Activated naive CD4-positive, alpha-beta T cell treated with anti-CD3 and anti-CD28 coated beads, Interleukin-2, amount 10 ng/mL, durations not matched to agents 7 days and 5 days (primary cell): ENCODE data around the gene YES1.
"Not testable (repeated sequence)": the region's sequence is repeated elsewhere in the genome, so short reads cannot be mapped to it uniquely, and the experiment has no call there.

Experiments used
- CTCF ChIA-PET: fragments of 350-600 bp; sonication (Branson Sonifier 250); formaldehyde crosslinking; loops from one replicate; lab custom pipeline; 2021; ENCODE audit warnings: antibody characterized with exemption; lab: Charles Lee
- DNase-seq: peaks from one replicate; pipeline ENCODE4 v3.0.0-alpha.2; 2020
- H3K27ac Mint-ChIP-seq: one replicate; pipeline ENCODE4 v1.8.0; 2021; ENCODE audit warnings: mild to moderate bottlenecking, moderate library complexity, mixed read lengths
- H3K27me3 Mint-ChIP-seq: one replicate; pipeline ENCODE4 v1.8.0; 2021; ENCODE audit warnings: mild to moderate bottlenecking, mixed read lengths
- H3K36me3 Mint-ChIP-seq: one replicate; pipeline ENCODE4 v1.8.0; 2021; ENCODE audit warnings: mixed read lengths
- H3K4me1 Mint-ChIP-seq: one replicate; pipeline ENCODE4 v1.8.0; 2021; ENCODE audit warnings: mixed read lengths
- H3K4me3 Mint-ChIP-seq: one replicate; pipeline ENCODE4 v1.8.0; 2021; ENCODE audit warnings: mild to moderate bottlenecking, moderate library complexity, mixed read lengths
- H3K9me3 Mint-ChIP-seq: one replicate; pipeline ENCODE4 v1.8.0; 2021; ENCODE audit warnings: mixed read lengths

Gene YES1

DNA sequence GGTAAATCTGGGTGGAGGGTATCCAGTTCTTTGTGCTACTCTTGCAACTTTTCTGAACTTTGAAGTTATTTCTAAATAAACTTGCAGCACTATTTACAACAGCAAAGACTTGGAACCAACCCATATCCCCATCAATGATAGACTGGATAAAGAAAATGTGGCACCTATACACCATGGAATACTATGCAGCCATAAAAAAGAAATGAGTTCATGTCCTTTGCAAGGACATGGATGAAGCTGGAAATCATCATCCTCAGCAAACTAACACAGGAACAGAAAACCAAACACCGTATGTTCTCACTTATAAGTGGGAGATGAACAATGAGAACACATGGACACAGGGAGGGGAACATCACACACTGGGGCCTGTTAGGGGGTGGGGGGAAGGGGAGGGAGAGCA lies 16.7 kb downstream of the YES1 start:
- DNase-seq, CTCF ChIA-PET, H3K9me3 Mint-ChIP-seq, H3K4me3 Mint-ChIP-seq, H3K27ac Mint-ChIP-seq, H3K36me3 Mint-ChIP-seq, H3K27me3 Mint-ChIP-seq: not testable (repeated sequence)
- peaks cover 34% of the 10 kb centered on the region for H3K4me1 Mint-ChIP-seq

- Mint-ChIP-seq H3K27ac (no peak overlapping the region), H3K36me3 (no peaks in the 10 kb centered on the region), H3K9me3 (no peaks in the 10 kb centered on the region), H3K4me1 (peaks cover 18% of the 10 kb centered on the region), H3K4me3 (no peak overlapping the region), H3K27me3 (no peaks in the 10 kb centered on the region)
- no peak for DNase-seq
- CTCF ChIA-PET = no interaction called here
Observed at GRCh38 chr18:789397-789796, 22.6 kb downstream of the YES1 start.

DNA sequence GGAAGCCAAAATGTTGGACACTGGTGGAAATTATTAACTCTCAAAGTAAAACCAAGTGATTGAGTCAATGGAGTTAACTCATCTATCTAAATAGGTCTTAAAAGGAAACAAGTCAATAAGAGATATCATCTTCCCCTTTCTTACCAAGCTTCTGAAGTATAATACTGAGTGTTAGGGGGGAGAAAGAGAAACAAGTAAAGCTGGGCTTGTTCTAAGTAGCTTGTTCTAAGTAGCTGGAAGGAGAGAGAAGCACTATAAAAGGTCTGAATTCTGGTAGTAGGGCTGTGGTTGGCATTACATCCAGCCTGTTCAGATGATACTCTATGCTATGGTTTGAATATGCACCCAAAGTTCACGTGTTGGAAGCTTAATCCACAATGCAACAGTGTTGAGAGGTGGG lies 26.8 kb downstream of the YES1 start:
- H3K36me3 Mint-ChIP-seq = no peaks in the 10 kb centered on the region
- H3K9me3 Mint-ChIP-seq = no peaks in the 10 kb centered on the region
- H3K27me3 Mint-ChIP-seq = no peaks in the 10 kb centered on the region
- H3K27ac Mint-ChIP-seq = no peak overlapping the region
- CTCF ChIA-PET = no interaction called here
- H3K4me3 Mint-ChIP-seq = no peak overlapping the region
- peaks cover 18% of the 10 kb centered on the region for H3K4me1 Mint-ChIP-seq
- no peak for DNase-seq

GRCh38 chr18:784470-785172 lies 27.4 kb downstream of the YES1 start:
- H3K9me3 Mint-ChIP-seq = no peaks in the 10 kb centered on the region
- no peak for DNase-seq
- H3K4me1 Mint-ChIP-seq = peaks cover 18% of the 10 kb centered on the region
- no peak overlapping the region for H3K4me3 Mint-ChIP-seq
- H3K27ac Mint-ChIP-seq = no peak overlapping the region
- CTCF ChIA-PET = no interaction called here
- H3K27me3 Mint-ChIP-seq = no peaks in the 10 kb centered on the region
- H3K36me3 Mint-ChIP-seq = no peaks in the 10 kb centered on the region

- H3K9me3 Mint-ChIP-seq = no peaks in the 10 kb centered on the region
- DNase-seq = no peak
- no peak overlapping the region for H3K4me3 Mint-ChIP-seq
- CTCF ChIA-PET = interaction anchor here (0.6 kb wide), 1 partner anchor 97 kb away, joined by 3 read pairs; no protein-coding TSS in a partner anchor
- no peaks in the 10 kb centered on the region for H3K27me3 Mint-ChIP-seq
- no peak overlapping the region for H3K27ac Mint-ChIP-seq
- H3K4me1 Mint-ChIP-seq = peaks cover 4% of the 10 kb centered on the region
- peaks cover 9% of the 10 kb centered on the region for H3K36me3 Mint-ChIP-seq
Observed at GRCh38 chr18:778194-778927, 33.7 kb downstream of the YES1 start.

- H3K36me3 Mint-ChIP-seq = peaks cover 12% of the 10 kb centered on the region
- H3K27me3 Mint-ChIP-seq = no peaks in the 10 kb centered on the region
- no peak overlapping the region for H3K27ac Mint-ChIP-seq
- DNase-seq = no peak
- no peak overlapping the region for H3K4me3 Mint-ChIP-seq
- CTCF ChIA-PET = no interaction called here
- peaks cover 4% of the 10 kb centered on the region for H3K4me1 Mint-ChIP-seq
- no peaks in the 10 kb centered on the region for H3K9me3 Mint-ChIP-seq
Observed at GRCh38 chr18:777021-777420, 35.0 kb downstream of the YES1 start.

GRCh38 chr18:776044-776443 lies 36.0 kb downstream of the YES1 start:
- DNase-seq, CTCF ChIA-PET, H3K27ac Mint-ChIP-seq, H3K27me3 Mint-ChIP-seq, H3K4me3 Mint-ChIP-seq, H3K9me3 Mint-ChIP-seq, H3K4me1 Mint-ChIP-seq: not testable (repeated sequence)
- peaks cover 12% of the 10 kb centered on the region for H3K36me3 Mint-ChIP-seq

DNA sequence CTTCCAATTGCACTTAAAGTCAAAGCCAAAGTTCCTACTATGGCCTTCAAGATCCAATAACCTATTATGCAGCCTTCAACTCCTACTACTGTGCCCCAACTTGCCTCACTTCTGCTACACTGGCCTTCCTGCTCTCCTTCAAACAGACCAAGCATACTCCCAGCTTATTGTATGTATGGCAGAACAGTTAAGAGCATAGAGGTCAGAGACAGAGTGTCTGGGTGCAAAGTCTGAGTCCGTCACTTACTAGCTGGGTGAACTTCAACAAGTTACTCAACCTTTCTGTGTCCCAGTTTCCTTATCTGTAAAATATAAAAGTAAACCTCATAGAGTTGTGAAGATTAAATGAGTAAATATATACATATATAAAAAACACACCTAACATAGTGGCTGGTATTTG lies 37.2 kb downstream of the YES1 start:
- H3K4me1 Mint-ChIP-seq = peaks cover 4% of the 10 kb centered on the region
- CTCF ChIA-PET = no interaction called here

DNA sequence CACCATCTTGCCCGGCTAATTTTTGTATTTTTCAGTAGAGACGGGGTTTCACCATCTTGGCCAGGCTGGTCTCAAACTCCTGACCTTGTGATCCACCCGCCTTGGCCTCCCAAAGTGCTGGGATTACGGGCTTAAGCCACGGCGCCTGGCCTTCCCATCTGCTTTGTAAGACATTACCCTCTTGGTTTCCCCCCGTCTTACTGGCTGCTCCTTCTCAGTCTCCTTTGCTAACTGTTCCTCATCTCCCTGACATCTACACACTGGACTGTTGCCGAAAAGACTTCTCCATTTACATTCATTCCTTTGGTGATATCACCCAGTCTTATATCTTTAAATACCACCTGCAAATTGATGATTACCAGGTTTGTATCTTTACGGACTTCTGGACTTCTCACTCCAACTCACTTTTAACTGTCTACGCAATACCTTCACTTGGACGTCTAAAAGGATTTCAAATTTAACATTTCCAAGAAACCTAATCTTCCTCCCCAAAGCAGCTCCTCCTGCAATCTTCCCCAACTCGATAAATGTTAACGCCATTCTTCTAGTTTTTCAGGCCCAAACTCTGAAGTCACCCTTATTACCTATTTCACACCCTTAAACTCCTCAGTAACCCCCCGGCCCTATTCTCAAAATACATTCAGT lies 37.9 kb downstream of the YES1 start:
- Mint-ChIP-seq H3K4me1 (peaks cover 4% of the 10 kb centered on the region), H3K4me3 (no peak overlapping the region), H3K36me3 (peaks cover 12% of the 10 kb centered on the region), H3K27me3 (no peaks in the 10 kb centered on the region), H3K27ac (no peak overlapping the region), H3K9me3 (no peaks in the 10 kb centered on the region)
- DNase-seq = no peak
- CTCF ChIA-PET = no interaction called here

More for the DNA sequence above, 37.2 kb downstream of the YES1 start:
- H3K36me3 Mint-ChIP-seq = peaks cover 12% of the 10 kb centered on the region
- DNase-seq = no peak
- H3K9me3 Mint-ChIP-seq = no peaks in the 10 kb centered on the region
- H3K4me3 Mint-ChIP-seq = no peak overlapping the region
- no peaks in the 10 kb centered on the region for H3K27me3 Mint-ChIP-seq
- H3K27ac Mint-ChIP-seq = no peak overlapping the region

DNA sequence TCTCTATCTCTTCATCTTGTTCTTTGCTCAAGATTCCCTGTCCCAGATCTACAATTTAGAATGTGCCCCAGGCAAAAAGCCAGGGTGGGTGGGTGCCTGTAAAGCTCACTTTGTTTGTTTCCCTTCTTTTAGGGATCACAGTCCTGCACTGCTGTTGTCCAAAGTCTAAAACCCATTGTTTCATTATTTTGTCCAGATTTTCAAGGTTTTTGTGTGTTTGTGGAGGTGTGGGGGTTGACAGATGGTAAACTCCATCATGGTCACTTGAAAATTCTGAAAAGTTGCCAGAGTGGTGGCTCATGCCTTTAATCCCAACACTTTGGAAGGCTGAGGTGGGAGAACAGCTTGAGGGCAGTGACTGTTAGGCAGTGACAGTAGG lies 41.5 kb downstream of the YES1 start:
- CTCF ChIA-PET = interaction anchor here (0.6 kb wide), 2 partner anchors 43 to 69 kb away, joined by 3 read pairs; no protein-coding TSS in a partner anchor
- Mint-ChIP-seq H3K4me1 (peaks cover 2% of the 10 kb centered on the region), H3K4me3 (no peak overlapping the region), H3K27me3 (no peaks in the 10 kb centered on the region), H3K9me3 (no peaks in the 10 kb centered on the region), H3K36me3 (peaks cover 7% of the 10 kb centered on the region), H3K27ac (no peak overlapping the region)
- DNase-seq = no peak

- H3K27ac Mint-ChIP-seq = no peak overlapping the region
- H3K4me1 Mint-ChIP-seq = peaks cover 5% of the 10 kb centered on the region
- no peak overlapping the region for H3K4me3 Mint-ChIP-seq
- DNase-seq = no peak
- H3K36me3 Mint-ChIP-seq = peaks cover 5% of the 10 kb centered on the region
- CTCF ChIA-PET = no interaction called here
- no peaks in the 10 kb centered on the region for H3K9me3 Mint-ChIP-seq
- H3K27me3 Mint-ChIP-seq = no peaks in the 10 kb centered on the region
Observed at GRCh38 chr18:767961-768360, 44.1 kb downstream of the YES1 start.

DNA sequence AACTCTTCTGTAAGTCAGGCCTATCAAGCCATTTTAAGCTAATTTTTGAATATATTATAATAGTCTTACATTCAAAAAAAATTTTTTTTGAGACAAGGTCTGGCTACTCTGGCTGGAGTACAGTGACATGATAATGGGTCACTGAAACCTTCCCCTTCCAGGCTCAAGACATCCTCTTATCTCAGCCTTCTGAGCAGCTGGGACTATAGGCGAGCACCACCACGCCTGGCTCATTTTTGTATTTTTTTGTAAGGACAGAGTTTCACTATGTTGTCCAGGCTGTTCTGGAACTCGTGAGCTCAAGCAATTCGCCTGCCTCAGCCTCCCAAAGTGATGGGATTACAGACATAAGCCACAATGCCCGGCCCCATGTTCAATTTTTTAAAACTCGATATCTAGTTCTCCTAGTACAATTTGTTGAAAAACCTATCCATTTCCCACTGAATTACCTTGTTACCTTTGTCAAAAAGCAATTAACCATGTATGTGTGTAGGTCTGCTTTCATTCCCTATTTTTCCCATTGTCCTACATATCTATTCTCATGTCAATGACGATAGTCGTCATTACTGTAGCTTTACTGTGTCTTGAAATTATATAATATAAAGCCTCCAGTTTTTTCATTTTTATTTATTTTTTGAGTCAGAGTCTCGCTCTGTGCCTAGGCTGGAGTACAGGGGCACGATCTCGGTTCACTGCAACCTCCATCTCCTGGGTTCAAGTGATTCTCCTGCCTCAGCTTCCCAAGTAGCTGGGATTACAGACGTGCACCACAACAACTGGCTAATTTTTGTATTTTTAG lies 44.8 kb downstream of the YES1 start:
- no peak for DNase-seq
- Mint-ChIP-seq H3K4me3 (no peak overlapping the region), H3K27ac (no peak overlapping the region), H3K9me3 (no peaks in the 10 kb centered on the region), H3K36me3 (peaks cover 2% of the 10 kb centered on the region), H3K27me3 (no peaks in the 10 kb centered on the region), H3K4me1 (peaks cover 8% of the 10 kb centered on the region)
- CTCF ChIA-PET = no interaction called here

GRCh38 chr18:766550-766860 lies 45.5 kb downstream of the YES1 start:
- peaks cover 8% of the 10 kb centered on the region for H3K4me1 Mint-ChIP-seq
- no peak for DNase-seq
- no peak overlapping the region for H3K4me3 Mint-ChIP-seq
- peaks cover 2% of the 10 kb centered on the region for H3K36me3 Mint-ChIP-seq
- no peak overlapping the region for H3K27ac Mint-ChIP-seq
- no peaks in the 10 kb centered on the region for H3K27me3 Mint-ChIP-seq
- CTCF ChIA-PET = no interaction called here
- no peaks in the 10 kb centered on the region for H3K9me3 Mint-ChIP-seq

- H3K27me3 Mint-ChIP-seq = no peaks in the 10 kb centered on the region
- H3K27ac Mint-ChIP-seq = no peak overlapping the region
- no peaks in the 10 kb centered on the region for H3K9me3 Mint-ChIP-seq
- no peak overlapping the region for H3K4me3 Mint-ChIP-seq
- H3K4me1 Mint-ChIP-seq = peaks cover 8% of the 10 kb centered on the region
- H3K36me3 Mint-ChIP-seq = peaks cover 2% of the 10 kb centered on the region
- CTCF ChIA-PET = no interaction called here
- DNase-seq = no peak
Observed at GRCh38 chr18:765764-766549, 46.1 kb downstream of the YES1 start.
